ENCODE results near the gene IQCH. TPM values are rescaled to one million over a fixed set of nuclear protein-coding genes. Genes with fewer than 3 reads are reported as not detected.

IQCH gene
- polyA plus RNA-seq, 3 donors = 0.03 TPM; not detected in 2

DNA sequence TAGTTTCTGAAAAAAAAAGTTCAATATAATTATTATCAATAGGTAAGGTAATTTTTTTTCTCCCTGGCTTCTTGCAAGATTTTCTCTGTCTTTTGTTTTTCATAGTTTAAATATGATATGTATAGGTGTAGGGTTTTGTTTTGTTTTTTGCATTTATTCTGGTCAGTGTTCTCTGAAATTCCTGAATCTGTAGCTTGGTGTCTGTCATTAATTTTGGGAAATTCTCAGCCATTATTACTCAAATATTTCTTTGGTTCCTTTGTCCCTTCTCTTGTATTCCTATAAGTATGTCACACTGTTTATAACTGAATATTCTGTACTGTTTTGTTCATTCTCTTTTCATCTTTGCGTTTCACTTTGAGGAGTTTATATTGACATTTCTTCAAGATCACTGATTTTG lies 22.1 kb downstream of the IQCH start:
- no peak for DNase-seq
- no peak overlapping the region for H3K27ac Mint-ChIP-seq
- intact Hi-C loops (cut with micrococcal nuclease) = no loop called here
- no peak overlapping the region for H2AFZ ChIP-seq (ENCODE audit: insufficient read depth, low read depth, low read length, poor library complexity, severe bottlenecking)
- H3K36me3 ChIP-seq (replicated peaks in 1 of 2; ENCODE audit: control insufficient read depth in 1 of 2, insufficient read depth in 2 of 2, low read length in 2 of 2) = no peaks in the 10 kb centered on the region
- peaks cover 0 to 6% of the 10 kb centered on the region in 2 donors for H3K36me3 Mint-ChIP-seq
- no peaks in the 10 kb centered on the region for H3K9me3 ChIP-seq (replicated peaks in 1 of 2; ENCODE audit: control insufficient read depth in 1 of 2, insufficient read depth in 1 of 2, low read length in 2 of 2)
- peaks cover 0 to 3% (median 0%) of the 10 kb centered on the region in 3 donors for H3K27me3 Mint-ChIP-seq (ENCODE audit: low read depth in 3 of 3)
- no peak overlapping the region for H3K9ac ChIP-seq (ENCODE audit: insufficient read depth, low read length, poor library complexity, severe bottlenecking)
- H3K4me1 ChIP-seq (ENCODE audit: control insufficient read depth in 1 of 2, insufficient read depth in 2 of 2, low read length in 2 of 2) = no peaks in the 10 kb centered on the region
- H3K4me3 ChIP-seq (replicated peaks in 1 of 3; ENCODE audit: low read depth in 2 of 3, low read length in 3 of 3) = no peak overlapping the region
- H3K27ac ChIP-seq (ENCODE audit: low read depth in 1 of 2, low read length in 2 of 2) = no peak overlapping the region
- no peak overlapping the region for H3K4me2 ChIP-seq (replicated peaks; ENCODE audit: extremely low read depth, low read length, poor library complexity, severe bottlenecking)
- H3K27me3 ChIP-seq (ENCODE audit: control insufficient read depth in 2 of 2, insufficient read depth in 2 of 2, low read length in 2 of 2) = no peaks in the 10 kb centered on the region
- peaks cover 5 to 11% (median 8%) of the 10 kb centered on the region in 7 donors for H3K9me3 Mint-ChIP-seq
- H4K20me1 ChIP-seq (ENCODE audit: insufficient read depth, low read length) = no peaks in the 10 kb centered on the region
- no CpG with 5 or more reads among the region's 1 CpG for WGBS (ENCODE audit: insufficient coverage)
- no peaks in the 10 kb centered on the region for H3K79me2 ChIP-seq (ENCODE audit: insufficient read depth, low read length)
- TF ChIP-seq, protein P1, sequence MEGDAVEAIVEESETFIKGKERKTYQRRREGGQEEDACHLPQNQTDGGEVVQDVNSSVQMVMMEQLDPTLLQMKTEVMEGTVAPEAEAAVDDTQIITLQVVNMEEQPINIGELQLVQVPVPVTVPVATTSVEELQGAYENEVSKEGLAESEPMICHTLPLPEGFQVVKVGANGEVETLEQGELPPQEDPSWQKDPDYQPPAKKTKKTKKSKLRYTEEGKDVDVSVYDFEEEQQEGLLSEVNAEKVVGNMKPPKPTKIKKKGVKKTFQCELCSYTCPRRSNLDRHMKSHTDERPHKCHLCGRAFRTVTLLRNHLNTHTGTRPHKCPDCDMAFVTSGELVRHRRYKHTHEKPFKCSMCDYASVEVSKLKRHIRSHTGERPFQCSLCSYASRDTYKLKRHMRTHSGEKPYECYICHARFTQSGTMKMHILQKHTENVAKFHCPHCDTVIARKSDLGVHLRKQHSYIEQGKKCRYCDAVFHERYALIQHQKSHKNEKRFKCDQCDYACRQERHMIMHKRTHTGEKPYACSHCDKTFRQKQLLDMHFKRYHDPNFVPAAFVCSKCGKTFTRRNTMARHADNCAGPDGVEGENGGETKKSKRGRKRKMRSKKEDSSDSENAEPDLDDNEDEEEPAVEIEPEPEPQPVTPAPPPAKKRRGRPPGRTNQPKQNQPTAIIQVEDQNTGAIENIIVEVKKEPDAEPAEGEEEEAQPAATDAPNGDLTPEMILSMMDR (IDR thresholded peaks at IDR 0.05) = no peak
- no peaks in the 10 kb centered on the region for H3K4me1 Mint-ChIP-seq
- no peak overlapping the region for H3K4me3 Mint-ChIP-seq

DNA sequence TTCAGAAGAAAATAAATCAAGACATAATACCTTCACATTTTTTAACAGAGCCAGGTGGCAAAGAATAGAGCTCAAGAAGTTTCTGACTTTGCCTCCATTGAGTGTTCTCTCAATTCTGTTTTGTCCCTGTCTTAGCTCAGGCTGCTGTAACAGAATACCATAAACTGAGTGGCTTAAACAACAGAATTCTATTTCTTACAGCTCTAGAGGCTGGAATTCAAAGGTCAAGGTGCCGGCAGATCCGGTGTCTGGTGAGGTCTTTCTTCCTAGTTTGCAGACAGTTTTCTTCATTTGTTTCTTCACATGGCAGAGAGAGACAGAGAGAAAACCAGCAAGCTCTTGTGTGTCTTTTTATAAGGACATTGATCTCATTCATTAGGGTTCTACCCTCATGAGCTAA lies 25.6 kb downstream of the IQCH start:
- Mint-ChIP-seq H3K36me3 (no peaks in the 10 kb centered on the region), H3K4me3 (no peak overlapping the region), H3K27ac (no peak overlapping the region), H3K9me3 (peaks cover 0 to 1% (median 0%) of the 10 kb centered on the region in 7 donors), H3K4me1 (no peaks in the 10 kb centered on the region), H3K27me3 (ENCODE audit: low read depth in 3 of 3) (peaks cover 0 to 1% (median 1%) of the 10 kb centered on the region in 3 donors)
- H3K36me3 ChIP-seq (replicated peaks in 1 of 2; ENCODE audit: control insufficient read depth in 1 of 2, insufficient read depth in 2 of 2, low read length in 2 of 2) = no peaks in the 10 kb centered on the region
- H3K27ac ChIP-seq (ENCODE audit: low read depth in 1 of 2, low read length in 2 of 2) = no peak overlapping the region
- H3K79me2 ChIP-seq (ENCODE audit: insufficient read depth, low read length) = no peaks in the 10 kb centered on the region
- TF ChIP-seq, protein P1 (IDR thresholded peaks at IDR 0.05) = no peak
- no peak for DNase-seq
- WGBS (ENCODE audit: insufficient coverage) = no CpG with 5 or more reads among the region's 2 CpGs
- intact Hi-C loops (cut with micrococcal nuclease) = no loop called here
- H4K20me1 ChIP-seq (ENCODE audit: insufficient read depth, low read length) = no peaks in the 10 kb centered on the region
- no peak overlapping the region for H3K4me3 ChIP-seq (replicated peaks in 1 of 3; ENCODE audit: low read depth in 2 of 3, low read length in 3 of 3)
- H3K27me3 ChIP-seq (ENCODE audit: control insufficient read depth in 2 of 2, insufficient read depth in 2 of 2, low read length in 2 of 2) = no peaks in the 10 kb centered on the region
- H3K4me1 ChIP-seq (ENCODE audit: control insufficient read depth in 1 of 2, insufficient read depth in 2 of 2, low read length in 2 of 2) = no peaks in the 10 kb centered on the region
- H2AFZ ChIP-seq (ENCODE audit: insufficient read depth, low read depth, low read length, poor library complexity, severe bottlenecking) = no peak overlapping the region
- no peaks in the 10 kb centered on the region for H3K9me3 ChIP-seq (replicated peaks in 1 of 2; ENCODE audit: control insufficient read depth in 1 of 2, insufficient read depth in 1 of 2, low read length in 2 of 2)
- no peak overlapping the region for H3K9ac ChIP-seq (ENCODE audit: insufficient read depth, low read length, poor library complexity, severe bottlenecking)
- no peak overlapping the region for H3K4me2 ChIP-seq (replicated peaks; ENCODE audit: extremely low read depth, low read length, poor library complexity, severe bottlenecking)
